GM19468 (cell line): ENCODE data around the gene NOTCH3.

Experiments
- ATAC-seq: cut with Tn5 transposase; IDR thresholded peaks from one replicate; pipeline ENCODE4 v1.9.1; 2021; ENCODE audit warnings: mild to moderate bottlenecking, moderate library complexity, moderate number of reproducible peaks; ENCODE audit not compliant: unreplicated experiment; ENCODE audit errors: extremely low read depth

Gene NOTCH3

GRCh38 chr19:15128162-15128770 is 72.5 kb downstream of the NOTCH3 start:
- ATAC-seq, result no peak

- ATAC-seq, result no peak
These were observed 74.5 kb downstream of the NOTCH3 start for GRCh38 chr19:15126131-15126910.

GRCh38 chr19:15125232-15126067 is 75.3 kb downstream of the NOTCH3 start:
- ATAC-seq, result peak; percentile 89

GRCh38 chr19:15124572-15125231 is 76.1 kb downstream of the NOTCH3 start:
- ATAC-seq, result no peak

- no peak for ATAC-seq
These were observed 76.9 kb downstream of the NOTCH3 start for GRCh38 chr19:15123900-15124299.

- ATAC-seq, result no peak
These were observed 77.5 kb downstream of the NOTCH3 start for GRCh38 chr19:15123031-15123890.

GRCh38 chr19:15122331-15123030 is 78.3 kb downstream of the NOTCH3 start:
- ATAC-seq, result no peak

- ATAC-seq, result no peak
These were observed 80.4 kb downstream of the NOTCH3 start for GRCh38 chr19:15120135-15121026.

GRCh38 chr19:15118789-15119494 is 81.9 kb downstream of the NOTCH3 start:
- no peak for ATAC-seq

GRCh38 chr19:15118248-15118647 is 82.5 kb downstream of the NOTCH3 start:
- ATAC-seq, result no peak

- ATAC-seq, result no peak
These were observed 83.9 kb downstream of the NOTCH3 start for GRCh38 chr19:15116856-15117255.

- ATAC-seq, result no peak
These were observed 84.8 kb downstream of the NOTCH3 start for GRCh38 chr19:15115762-15116615.

GRCh38 chr19:15115080-15115479 is 85.7 kb downstream of the NOTCH3 start:
- ATAC-seq, result no peak

- no peak for ATAC-seq
These were observed 86.6 kb downstream of the NOTCH3 start for GRCh38 chr19:15114153-15114540.

- no peak for ATAC-seq
These were observed 87.3 kb downstream of the NOTCH3 start for GRCh38 chr19:15113245-15114152.
